A549 treated with Mapracorat at 1 μM for 4 hours (cell line): ENCODE data around the gene CHTF18. TPM values are rescaled to one million over a fixed set of nuclear protein-coding genes. Genes with fewer than 3 reads are reported as not detected.

Source experiments
- total RNA-seq: library from RNA; stranded (reverse); fragments of 200-300 nt; extraction: Qiagen RNA extraction; gene quantifications from 5 replicates; pipeline ENCODE4 v1.2.3, GENCODE V29; 2022

Gene CHTF18
- 14.0 to 33.1 TPM (median 24.1 TPM) in 5 replicates for total RNA-seq

GRCh38 chr16:788399-789126 is at the start of gene CHTF18:
TSS of gene CHTF18 (plus strand) at chr16:788620. CDS start at chr16:788685, 65 bp downstream.

GRCh38 chr16:740764-741505 is 47.5 kb upstream of the CHTF18 start, which contains the start of gene CIAO3:
TSS of gene CIAO3 (minus strand) at chr16:740997. CDS start at chr16:740985, 12 bp downstream.

GRCh38 chr16:760545-761343 is 27.7 kb upstream of the CHTF18 start, which contains the start of gene MSLN:
TSS of gene MSLN (plus strand) at chr16:760734. CDS start at chr16:762681, 1,947 bp downstream.

GRCh38 chr16:787978-788398 is 432 bp upstream of the CHTF18 start, which contains the start of gene RPUSD1:
TSS of gene RPUSD1 (minus strand) at chr16:788381. CDS start at chr16:787737, 644 bp downstream.

GRCh38 chr16:799948-800833 is 11.8 kb downstream of the CHTF18 start, which contains the start of gene GNG13:
TSS of gene GNG13 (minus strand) at chr16:800734. CDS start at chr16:799077, 1,657 bp downstream.

Other genes starting within 250 kb of the CHTF18 start
- gene PRR35, start 228.2 kb upstream of the CHTF18 start, total RNA-seq = 0.09 to 0.24 TPM (median 0.20 TPM) in 5 replicates
- 0.06 to 0.26 TPM (median 0.19 TPM) in 5 replicates for gene NHLRC4, start 221.6 kb upstream of the CHTF18 start, total RNA-seq
- gene PIGQ, start 218.7 kb upstream of the CHTF18 start, total RNA-seq = 26.9 to 42.7 TPM (median 40.1 TPM) in 5 replicates
- gene RAB40C, start 198.6 kb upstream of the CHTF18 start, total RNA-seq = 12.0 to 18.7 TPM (median 17.9 TPM) in 5 replicates
- gene WFIKKN1, start 157.6 kb upstream of the CHTF18 start, total RNA-seq = 0.08 to 0.23 TPM (median 0.12 TPM) in 5 replicates
- gene METTL26, start 152.3 kb upstream of the CHTF18 start, total RNA-seq = 80.9 to 144 TPM (median 141 TPM) in 5 replicates
- 16.7 to 43.3 TPM (median 41.7 TPM) in 5 replicates for gene MCRIP2, start 146.8 kb upstream of the CHTF18 start, total RNA-seq
- gene WDR90, start 139.3 kb upstream of the CHTF18 start, total RNA-seq = 16.0 to 32.2 TPM (median 30.2 TPM) in 5 replicates
- gene RHOT2, start 120.5 kb upstream of the CHTF18 start, total RNA-seq = 60.6 to 101 TPM (median 96.1 TPM) in 5 replicates
- 0.59 to 1.8 TPM (median 1.6 TPM) in 5 replicates for gene RHBDL1, start 112.9 kb upstream of the CHTF18 start, total RNA-seq
- gene STUB1, start 108.2 kb upstream of the CHTF18 start, total RNA-seq = 86.5 to 131 TPM (median 118 TPM) in 5 replicates
- 63.7 to 89.3 TPM (median 78.2 TPM) in 5 replicates for gene JMJD8, start 104.3 kb upstream of the CHTF18 start, total RNA-seq
- 3.6 to 6.4 TPM (median 5.8 TPM) in 5 replicates for gene WDR24, start 98.2 kb upstream of the CHTF18 start, total RNA-seq
- gene FBXL16, start 82.8 kb upstream of the CHTF18 start, total RNA-seq = 9.5 to 15.8 TPM (median 11.2 TPM) in 5 replicates
- 73.6 to 219 TPM (median 212 TPM) in 5 replicates for gene METRN, start 73.5 kb upstream of the CHTF18 start, total RNA-seq
- gene ANTKMT, start 67.5 kb upstream of the CHTF18 start, total RNA-seq = 29.5 to 66.7 TPM (median 62.5 TPM) in 5 replicates
- gene CCDC78, start 62.2 kb upstream of the CHTF18 start, total RNA-seq = 4.4 to 8.3 TPM (median 6.5 TPM) in 5 replicates
- 16.9 to 23.5 TPM (median 18.9 TPM) in 5 replicates for gene HAGHL, start 61.5 kb upstream of the CHTF18 start, total RNA-seq
- gene CIAO3, start 47.6 kb upstream of the CHTF18 start, total RNA-seq = 19.6 to 30.1 TPM (median 28.3 TPM) in 5 replicates
- 2.6 to 3.3 TPM (median 2.9 TPM) in 5 replicates for gene MSLN, start 27.9 kb upstream of the CHTF18 start, total RNA-seq
- 34.6 to 64.0 TPM (median 51.9 TPM) in 5 replicates for gene RPUSD1, start 239 bp upstream of the CHTF18 start, total RNA-seq
- gene GNG13, start 12.1 kb downstream of the CHTF18 start, total RNA-seq = not detected in 5 replicates
- gene LMF1, start 182.4 kb downstream of the CHTF18 start, total RNA-seq = 7.9 to 10.0 TPM (median 8.5 TPM) in 5 replicates
- gene SOX8, start 193.2 kb downstream of the CHTF18 start, total RNA-seq = 1.4 to 2.8 TPM (median 2.6 TPM) in 5 replicates